Activated T-helper 2 cell treated with anti-CD3 and anti-CD28 coated beads, Interferon-gamma antibody, Interleukin-2, Interleukin-4, amounts not matched to agents 10 μg/mL and 5 μg/mL and 100 μg/mL, durations not matched to agents 14 hours and 24 hours and 36 hours (primary cell): ENCODE results near the gene ODF4. TPM values are rescaled to one million over a fixed set of nuclear protein-coding genes. Genes with fewer than 3 reads are reported as not detected.
"Not testable (repeated sequence)": the region's sequence is repeated elsewhere in the genome, so short reads cannot be mapped to it uniquely, and the experiment has no call there.

Experiments
- DNase-seq: peaks from one replicate; pipeline ENCODE4 v3.0.0; 2021; ENCODE audit warnings: low spot score
- H3K27ac Mint-ChIP-seq: one replicate; pipeline ENCODE4 v1.8.0; 2021; ENCODE audit warnings: mixed read lengths
- H3K27me3 Mint-ChIP-seq: one replicate; pipeline ENCODE4 v1.8.0; 2021; ENCODE audit warnings: low read depth, mixed read lengths
- H3K36me3 Mint-ChIP-seq: one replicate; pipeline ENCODE4 v1.8.0; 2021; ENCODE audit warnings: low read depth, mixed read lengths
- H3K4me1 Mint-ChIP-seq: one replicate; pipeline ENCODE4 v1.8.0; 2021; ENCODE audit warnings: low read depth, mixed read lengths
- H3K4me3 Mint-ChIP-seq: one replicate; pipeline ENCODE4 v1.8.0; 2021; ENCODE audit warnings: low read depth, mild to moderate bottlenecking, moderate library complexity, mixed read lengths
- H3K9me3 Mint-ChIP-seq: one replicate; pipeline ENCODE4 v1.8.0; 2021; ENCODE audit warnings: mixed read lengths
- intact Hi-C: fragments of 100-400 bp; cut with micrococcal nuclease; formaldehyde crosslinking; loops from one replicate; pipeline ENCODE4 v1.15.1; 2023
- total RNA-seq: library from RNA; stranded (reverse); gene quantifications from 2 replicates; pipeline ENCODE4 v1.2.3, GENCODE V29; 2022

The ODF4 gene
- total RNA-seq, 1 donor from 2014 or later: not detected

DNA sequence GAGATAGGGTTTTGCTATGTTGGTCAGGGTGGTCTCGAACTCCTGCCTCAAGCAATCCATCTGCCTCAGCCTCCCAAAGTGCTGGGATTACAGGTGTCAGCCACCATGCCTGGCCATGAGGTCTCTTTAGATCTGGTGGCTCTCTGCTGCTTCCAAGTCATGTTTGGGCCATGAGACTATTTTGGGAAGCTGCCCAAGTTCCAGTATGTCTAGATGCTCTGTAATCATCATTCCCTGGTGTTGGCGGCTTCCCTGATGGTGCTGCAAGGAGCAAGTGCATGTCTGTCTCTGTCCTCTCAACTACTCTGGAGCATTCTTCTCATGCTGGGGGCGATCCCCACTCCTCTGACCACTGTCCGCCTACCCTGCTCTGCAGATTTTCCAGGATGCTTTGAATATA, 6.4 kb upstream of the ODF4 start:
- DNase-seq: no peak
- H3K4me3 Mint-ChIP-seq: no peak overlapping the region
- intact Hi-C loops: no loop called here
- no peaks in the 10 kb centered on the region for H3K36me3 Mint-ChIP-seq
- H3K4me1 Mint-ChIP-seq: peaks cover 5% of the 10 kb centered on the region
- H3K27ac Mint-ChIP-seq: no peak overlapping the region
- peaks cover 7% of the 10 kb centered on the region for H3K27me3 Mint-ChIP-seq
- H3K9me3 Mint-ChIP-seq: no peaks in the 10 kb centered on the region

DNA sequence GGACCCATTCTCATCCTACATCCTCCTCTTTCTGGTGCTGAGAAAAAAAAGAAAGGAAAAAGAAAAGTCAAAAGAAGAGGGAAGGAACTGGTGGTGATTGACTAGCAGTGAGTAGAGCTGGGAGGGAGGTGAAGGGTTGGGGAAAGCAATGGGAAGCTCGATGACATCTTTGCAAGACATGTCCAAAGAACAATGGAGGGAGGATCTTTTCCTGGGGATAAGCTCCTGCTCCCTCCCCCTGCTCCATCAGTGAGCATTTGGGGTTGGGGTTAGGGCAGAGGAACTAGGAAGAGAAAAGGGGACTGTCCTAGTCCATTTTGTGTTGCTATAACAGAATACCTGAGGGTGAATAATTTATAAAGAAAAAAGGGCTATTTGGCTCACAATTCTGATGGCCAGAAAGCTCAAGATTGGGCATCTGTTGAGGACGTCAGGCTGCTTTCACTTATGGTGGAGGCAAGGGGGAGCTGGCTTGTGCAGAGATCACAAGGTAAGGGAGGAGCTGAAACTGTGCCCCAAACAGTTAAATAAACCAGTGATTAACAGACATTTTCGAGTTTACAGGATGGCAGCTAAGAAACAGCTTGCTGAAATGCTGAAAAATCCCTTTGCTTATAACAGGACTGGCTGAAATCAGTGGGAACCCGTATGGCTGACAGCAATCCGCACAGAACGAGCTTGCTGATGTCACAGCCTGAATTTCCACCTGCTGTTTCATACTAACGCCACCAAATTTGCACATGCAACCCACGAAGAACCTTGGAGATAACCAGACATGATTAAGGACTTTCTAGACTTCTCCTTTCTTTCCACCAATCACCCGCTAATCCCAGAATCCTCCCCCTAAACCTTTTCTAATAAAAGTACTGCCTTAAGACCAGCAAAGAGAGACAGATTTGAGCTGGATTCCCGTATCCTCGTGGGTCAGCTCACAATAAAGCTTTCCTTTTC, 1.6 kb upstream of the ODF4 start:
- Mint-ChIP-seq H3K4me3 (no peak overlapping the region), H3K9me3 (no peaks in the 10 kb centered on the region), H3K36me3 (no peaks in the 10 kb centered on the region), H3K4me1 (peaks cover 7% of the 10 kb centered on the region), H3K27ac (no peak overlapping the region), H3K27me3 (peaks cover 2% of the 10 kb centered on the region)
- no peak for DNase-seq
- intact Hi-C loops: no loop called here

DNA sequence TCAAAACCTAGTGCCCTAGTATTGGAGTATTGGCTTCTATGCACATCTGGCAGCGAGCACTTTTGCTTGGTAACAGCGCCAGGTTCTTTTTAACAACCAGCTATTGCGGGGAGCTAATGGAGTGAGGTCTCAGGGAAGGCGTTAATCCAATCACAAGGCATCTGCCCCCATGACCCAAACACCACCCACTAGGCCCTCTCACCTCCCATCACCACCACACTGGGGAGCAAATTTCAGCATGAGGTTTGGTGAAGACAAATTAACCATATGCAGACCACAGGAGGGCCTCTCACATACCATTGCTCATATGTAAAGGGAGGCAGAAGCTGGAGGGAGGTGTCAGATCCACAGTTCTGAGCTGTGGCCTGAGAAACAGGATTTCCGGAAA, 893 bp upstream of the ODF4 start:
- intact Hi-C loops: no loop called here
- Mint-ChIP-seq H3K27me3 (peaks cover 2% of the 10 kb centered on the region), H3K4me3 (no peak overlapping the region)

DNA sequence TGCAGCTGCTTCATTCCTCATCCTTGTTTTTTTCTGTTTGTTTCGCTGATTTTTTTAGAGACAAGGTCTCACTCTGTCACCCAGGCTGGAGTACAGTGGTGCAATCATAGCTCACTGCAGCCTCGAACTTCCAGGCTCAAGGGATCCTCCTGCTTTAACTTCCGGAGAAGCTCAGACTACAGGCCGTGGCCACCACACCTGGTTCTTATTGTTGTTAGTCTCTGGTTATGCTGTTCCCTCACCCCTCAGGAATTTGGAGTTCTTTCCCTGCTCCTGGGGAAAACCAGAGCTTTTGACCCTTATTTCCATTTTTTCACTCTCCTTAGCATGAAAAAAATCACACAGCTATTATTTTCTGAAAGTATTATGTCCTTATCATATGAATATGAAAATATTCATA, 1.8 kb downstream of the ODF4 start:
- H3K27ac Mint-ChIP-seq: no peak overlapping the region
- intact Hi-C loops: no loop called here
- no peaks in the 10 kb centered on the region for H3K36me3 Mint-ChIP-seq
- peaks cover 10% of the 10 kb centered on the region for H3K4me1 Mint-ChIP-seq
- no peak overlapping the region for H3K4me3 Mint-ChIP-seq
- DNase-seq: no peak
- H3K9me3 Mint-ChIP-seq: no peaks in the 10 kb centered on the region
- H3K27me3 Mint-ChIP-seq: peaks cover 9% of the 10 kb centered on the region

More for the DNA sequence above, 893 bp upstream of the ODF4 start:
- Mint-ChIP-seq H3K9me3 (no peaks in the 10 kb centered on the region), H3K36me3 (no peaks in the 10 kb centered on the region), H3K27ac (no peak overlapping the region), H3K4me1 (peaks cover 7% of the 10 kb centered on the region)
- DNase-seq: no peak

DNA sequence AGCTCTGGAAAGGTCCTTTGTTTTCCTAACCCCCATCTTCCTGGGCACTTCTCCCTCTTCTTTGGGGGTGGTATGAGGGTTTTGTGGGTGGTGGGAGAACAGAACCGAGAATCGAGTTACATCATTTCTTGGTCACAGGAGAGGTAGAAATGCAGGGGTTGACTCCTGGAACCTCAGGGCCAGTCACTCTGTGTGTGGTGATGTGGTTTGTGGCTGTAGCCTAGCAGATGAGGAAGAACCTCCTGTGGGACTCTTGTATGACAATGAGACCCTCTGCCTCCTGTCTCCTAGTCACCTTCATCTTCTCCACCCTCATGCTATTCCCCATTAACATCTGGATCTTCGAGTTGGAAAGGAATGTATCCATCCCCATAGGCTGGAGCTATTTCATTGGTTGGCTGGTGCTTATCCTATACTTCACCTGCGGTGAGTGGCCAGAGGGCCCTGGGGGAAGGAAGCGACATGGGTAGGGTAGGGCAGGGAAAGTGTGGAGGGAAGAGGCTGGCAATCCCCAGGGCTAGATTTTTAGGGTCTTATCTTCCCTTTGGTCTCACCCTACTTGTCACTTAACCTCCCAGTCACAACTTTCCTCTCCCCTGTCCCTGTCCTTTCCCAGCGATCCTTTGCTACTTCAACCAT, 5.5 kb downstream of the ODF4 start:
- Mint-ChIP-seq H3K36me3 (no peaks in the 10 kb centered on the region), H3K27me3 (peaks cover 14% of the 10 kb centered on the region), H3K4me1 (peaks cover 3% of the 10 kb centered on the region), H3K27ac (no peak overlapping the region), H3K4me3 (no peak overlapping the region), H3K9me3 (no peaks in the 10 kb centered on the region)
- DNase-seq: no peak
- intact Hi-C loops: no loop called here

DNA sequence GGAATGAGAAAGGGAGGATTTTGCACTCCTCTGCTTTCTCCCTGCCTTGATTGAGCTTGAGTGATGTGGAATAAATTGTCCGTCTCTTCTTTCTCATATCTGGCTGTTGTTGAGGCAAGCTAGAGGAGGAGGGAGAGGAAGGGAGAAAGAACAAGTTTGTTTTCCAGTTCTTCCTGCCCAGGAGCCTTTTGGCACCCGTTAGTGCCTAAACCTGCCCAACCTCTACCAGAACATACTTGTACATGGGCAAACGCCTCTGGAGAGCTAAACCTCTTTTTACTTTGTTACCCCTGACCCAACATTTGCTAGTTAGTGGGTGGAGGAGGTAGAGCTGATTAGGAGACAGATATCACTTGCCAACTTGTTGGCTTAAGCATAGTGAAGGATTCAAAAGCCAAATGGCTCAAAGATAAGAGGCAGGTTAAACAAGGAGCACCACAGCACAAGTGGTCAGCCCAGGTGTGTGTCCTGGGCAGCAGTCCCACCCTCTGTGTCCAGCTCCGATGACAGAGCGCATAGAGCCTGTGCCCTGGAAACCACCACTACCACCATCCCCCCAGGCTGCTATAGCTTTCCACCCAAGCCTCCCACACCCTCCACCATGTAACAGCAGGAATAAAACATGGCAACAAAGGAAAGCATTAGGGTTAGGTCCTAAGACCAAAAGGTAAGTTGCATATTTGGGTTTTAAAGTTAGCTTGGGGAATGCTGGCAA, 6.5 kb downstream of the ODF4 start:
- no peak for DNase-seq
- H3K27me3 Mint-ChIP-seq: peaks cover 16% of the 10 kb centered on the region
- peaks cover 3% of the 10 kb centered on the region for H3K4me1 Mint-ChIP-seq
- intact Hi-C loops: no loop called here
- no peaks in the 10 kb centered on the region for H3K36me3 Mint-ChIP-seq
- no peak overlapping the region for H3K4me3 Mint-ChIP-seq
- H3K27ac Mint-ChIP-seq: no peak overlapping the region
- no peaks in the 10 kb centered on the region for H3K9me3 Mint-ChIP-seq

DNA sequence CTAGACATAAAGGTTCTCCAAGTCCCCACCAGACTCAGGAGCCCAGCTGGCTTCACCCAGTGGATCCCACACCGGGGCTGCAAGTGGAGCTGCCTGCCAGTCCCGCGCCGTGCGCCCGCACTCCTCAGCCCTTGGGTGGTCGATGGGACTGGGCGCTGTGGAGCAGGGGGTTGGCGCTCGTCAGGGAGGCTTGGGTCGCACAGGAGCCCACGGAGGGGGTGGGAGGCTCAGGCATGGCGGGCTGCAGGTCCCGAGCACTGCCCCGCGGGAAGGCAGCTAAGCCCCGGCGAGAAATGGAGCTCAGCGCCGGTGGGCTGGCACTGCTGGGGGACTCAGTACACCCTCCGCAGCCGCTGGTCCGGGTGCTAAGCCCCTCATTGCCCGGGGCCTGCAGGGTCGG, 7.4 kb downstream of the ODF4 start:
- H3K27ac Mint-ChIP-seq, DNase-seq, intact Hi-C loops, H3K4me1 Mint-ChIP-seq, H3K4me3 Mint-ChIP-seq, H3K36me3 Mint-ChIP-seq, H3K9me3 Mint-ChIP-seq: not testable (repeated sequence)
- peaks cover 16% of the 10 kb centered on the region for H3K27me3 Mint-ChIP-seq

DNA sequence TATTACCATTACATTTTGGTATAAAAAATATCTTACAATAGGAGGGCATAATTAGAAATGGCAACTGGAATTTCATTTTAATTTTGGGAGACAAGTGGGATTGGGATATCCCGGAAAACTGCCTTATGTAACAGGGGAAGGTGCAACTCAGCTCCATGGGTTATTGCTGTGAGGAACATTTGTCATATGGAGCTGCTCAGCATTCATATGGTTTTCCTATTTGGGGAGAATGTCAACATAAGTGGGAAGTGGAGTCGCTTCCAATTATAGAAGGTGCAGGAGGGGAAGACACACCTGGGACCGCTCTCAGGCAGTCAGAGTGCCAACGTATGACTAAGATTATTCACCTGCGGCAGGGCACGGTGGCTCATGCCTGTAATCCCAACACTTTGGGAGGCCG, 10.7 kb downstream of the ODF4 start:
- Mint-ChIP-seq H3K36me3 (no peaks in the 10 kb centered on the region), H3K4me3 (no peak overlapping the region), H3K27me3 (peaks cover 12% of the 10 kb centered on the region), H3K27ac (no peak overlapping the region), H3K9me3 (no peaks in the 10 kb centered on the region), H3K4me1 (no peaks in the 10 kb centered on the region)
- intact Hi-C loops: no loop called here
- no peak for DNase-seq

DNA sequence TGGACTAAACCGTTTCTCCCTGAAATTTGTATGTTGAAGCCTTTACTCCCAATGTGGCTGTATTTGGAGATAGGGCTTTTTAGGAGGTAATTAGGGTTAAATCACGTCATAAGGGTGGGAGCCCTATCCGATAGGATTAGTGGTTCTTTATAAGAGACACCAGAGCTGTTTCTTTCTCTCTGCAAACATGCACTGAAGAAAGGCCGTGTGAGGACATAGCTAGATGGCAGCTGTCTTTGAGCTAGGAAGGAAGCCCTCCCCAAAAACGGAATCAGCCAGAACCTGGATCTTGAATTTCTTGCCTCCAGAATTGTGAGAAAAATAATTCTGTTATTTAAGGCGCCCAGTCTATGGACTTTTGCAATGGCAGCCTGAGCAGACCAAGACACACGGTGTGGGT, 14.1 kb downstream of the ODF4 start:
- Mint-ChIP-seq H3K27me3 (peaks cover 5% of the 10 kb centered on the region), H3K4me3 (no peak overlapping the region), H3K4me1 (no peaks in the 10 kb centered on the region), H3K9me3 (no peaks in the 10 kb centered on the region), H3K36me3 (no peaks in the 10 kb centered on the region), H3K27ac (no peak overlapping the region)
- intact Hi-C loops: no loop called here
- no peak for DNase-seq

DNA sequence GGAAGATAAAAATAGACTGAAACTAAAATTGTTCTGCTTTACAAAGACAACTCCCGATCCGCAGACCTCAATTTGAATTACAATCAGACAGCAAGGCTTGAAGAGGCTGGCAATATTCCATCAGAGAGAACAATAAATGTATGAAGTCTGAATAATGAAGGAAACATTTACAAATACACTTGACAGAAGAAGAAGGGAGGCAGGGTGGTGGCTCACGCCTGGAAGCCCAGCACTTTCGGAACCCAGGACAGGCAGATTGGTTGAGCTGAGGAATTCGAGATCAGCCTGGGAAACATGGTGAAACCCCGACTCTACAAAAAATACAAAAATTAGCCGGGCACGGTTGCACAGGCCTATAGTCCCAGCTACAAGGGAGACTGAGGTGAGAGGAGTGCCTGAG, 14.6 kb downstream of the ODF4 start:
- H3K36me3 Mint-ChIP-seq: no peaks in the 10 kb centered on the region
- no peaks in the 10 kb centered on the region for H3K9me3 Mint-ChIP-seq
- intact Hi-C loops: no loop called here
- H3K4me1 Mint-ChIP-seq: no peaks in the 10 kb centered on the region
- no peak overlapping the region for H3K27ac Mint-ChIP-seq
- DNase-seq: no peak
- peaks cover 6% of the 10 kb centered on the region for H3K27me3 Mint-ChIP-seq
- H3K4me3 Mint-ChIP-seq: no peak overlapping the region

DNA sequence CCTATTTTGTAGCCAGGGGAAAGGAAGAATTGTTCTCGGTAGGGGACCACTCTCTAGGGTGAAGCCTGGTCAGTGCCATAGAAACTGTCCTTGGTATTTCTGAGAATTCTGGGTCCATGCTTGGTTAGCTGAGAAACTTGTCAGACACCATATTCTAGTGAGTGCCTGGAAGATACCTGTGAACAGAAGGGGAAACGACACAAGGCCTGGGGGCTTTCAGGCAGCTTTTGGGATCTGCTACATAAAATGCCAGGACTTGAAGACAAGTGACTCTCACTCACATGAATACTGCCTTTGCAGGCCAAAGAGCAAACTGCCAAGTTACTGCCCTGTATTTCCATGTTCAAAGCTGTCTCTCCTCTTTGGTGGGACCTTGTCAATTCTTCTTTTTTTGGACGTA, 18.3 kb downstream of the ODF4 start:
- Mint-ChIP-seq H3K4me1 (peaks cover 5% of the 10 kb centered on the region), H3K36me3 (no peaks in the 10 kb centered on the region), H3K27me3 (peaks cover 3% of the 10 kb centered on the region), H3K9me3 (no peaks in the 10 kb centered on the region), H3K27ac (no peak overlapping the region), H3K4me3 (no peak overlapping the region)
- intact Hi-C loops: no loop called here
- no peak for DNase-seq

DNA sequence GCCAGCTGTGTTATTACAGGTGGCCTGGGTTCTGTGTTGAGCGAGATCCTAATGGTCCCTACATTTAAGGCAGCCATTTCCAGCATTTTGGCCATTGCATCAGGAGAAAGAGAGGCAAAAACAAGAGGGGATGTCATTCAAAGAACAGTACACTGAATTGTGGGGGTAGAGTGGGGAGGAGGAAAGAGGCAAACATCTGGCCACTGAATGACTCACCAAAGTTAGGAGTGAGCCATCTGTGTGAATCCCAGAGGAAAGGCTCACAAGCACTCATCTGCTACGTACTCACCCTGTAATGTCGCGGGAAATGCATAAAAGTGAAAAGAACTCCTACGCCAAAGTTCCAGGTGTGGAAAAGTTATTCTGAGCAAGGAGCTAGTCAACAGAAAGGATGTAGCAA, 20.1 kb downstream of the ODF4 start:
- H3K4me1 Mint-ChIP-seq: peaks cover 5% of the 10 kb centered on the region
- intact Hi-C loops: no loop called here
- no peaks in the 10 kb centered on the region for H3K9me3 Mint-ChIP-seq
- no peaks in the 10 kb centered on the region for H3K36me3 Mint-ChIP-seq
- H3K4me3 Mint-ChIP-seq: no peak overlapping the region
- peaks cover 3% of the 10 kb centered on the region for H3K27me3 Mint-ChIP-seq
- DNase-seq: no peak
- H3K27ac Mint-ChIP-seq: no peak overlapping the region

DNA sequence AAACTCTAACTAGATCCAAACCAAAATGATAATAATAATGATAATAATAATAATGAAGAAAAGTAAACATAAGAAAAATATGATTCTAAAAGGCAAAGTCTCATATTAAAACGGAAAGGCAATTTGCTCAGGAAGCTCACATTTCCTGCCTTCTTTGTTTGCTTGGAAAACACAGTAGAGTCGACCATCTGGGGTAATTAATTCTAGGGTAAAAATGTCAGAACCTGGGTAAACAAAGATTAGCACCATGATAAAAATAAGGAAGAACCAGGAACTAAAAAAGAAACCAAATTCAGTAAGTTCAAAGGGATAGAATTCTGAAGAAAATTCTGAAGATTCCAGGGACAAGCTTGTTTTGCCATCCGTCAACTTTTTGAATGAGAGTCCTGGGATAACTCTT, 20.6 kb downstream of the ODF4 start:
- Mint-ChIP-seq H3K36me3 (no peaks in the 10 kb centered on the region), H3K27me3 (peaks cover 3% of the 10 kb centered on the region), H3K4me3 (no peak overlapping the region), H3K4me1 (peaks cover 5% of the 10 kb centered on the region), H3K27ac (no peak overlapping the region), H3K9me3 (no peaks in the 10 kb centered on the region)
- intact Hi-C loops: no loop called here
- DNase-seq: no peak
